ENCODE measurements around the gene DCN. TPM values are rescaled to one million over a fixed set of nuclear protein-coding genes. Genes with fewer than 3 reads are reported as not detected.
A peak's percentile ranks its signal among the peaks of the same experiment; 100 is the strongest.

DCN gene
- total RNA-seq, 1 donor from 2014 or later, result 32.6 TPM

DNA sequence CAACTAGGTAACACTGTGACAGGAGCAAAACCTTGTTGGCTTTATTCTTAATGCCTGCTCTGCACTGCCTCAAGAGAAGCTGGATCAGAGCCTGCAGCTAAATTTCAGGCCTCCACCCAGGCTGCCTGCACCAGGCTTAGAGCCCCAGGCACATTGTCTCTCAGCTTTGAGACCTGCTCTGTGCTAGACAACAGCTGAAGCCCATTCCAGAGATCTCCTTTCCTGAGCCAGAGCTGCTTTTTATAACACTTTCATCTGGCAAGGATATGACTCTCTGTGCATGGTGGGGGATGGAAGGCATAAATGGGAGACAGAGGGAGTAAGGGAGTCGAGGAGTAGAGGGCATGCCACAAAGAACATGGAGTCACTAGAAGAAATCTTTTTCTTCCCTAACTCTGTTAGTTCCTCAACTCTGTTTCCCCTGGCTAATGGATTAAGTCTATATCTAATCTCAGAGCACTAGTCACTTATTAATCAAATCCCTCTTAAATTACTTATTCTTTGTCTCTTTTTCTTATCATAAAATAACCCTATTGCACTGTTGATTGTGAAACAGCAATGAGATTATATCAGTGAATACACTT lies 44.2 kb downstream of the DCN start:
- no peaks in the 10 kb centered on the region for H3K36me3 ChIP-seq (ENCODE audit: control insufficient read depth, insufficient read depth, low read length)

DNA sequence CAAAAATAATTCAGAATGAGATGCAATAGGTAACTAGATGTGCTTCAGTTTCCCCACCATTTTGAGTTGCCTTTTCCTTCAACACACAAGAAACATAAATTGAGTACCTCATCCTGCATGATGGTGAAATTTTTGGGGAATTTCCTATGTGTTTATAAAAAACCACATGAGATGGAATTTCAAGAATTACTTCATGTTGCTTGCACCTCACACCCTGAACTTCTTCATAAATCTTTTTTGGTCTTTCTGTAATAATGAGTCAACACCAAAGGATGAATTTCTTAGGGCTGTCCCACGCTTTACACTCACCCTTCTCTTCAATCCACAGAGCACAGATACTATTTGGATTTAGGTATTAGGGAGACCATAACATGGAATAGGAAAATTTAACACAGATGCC lies 48.7 kb downstream of the DCN start:
- H3K36me3 ChIP-seq (ENCODE audit: control insufficient read depth, insufficient read depth, low read length), result no peaks in the 10 kb centered on the region
- DNase-seq (ENCODE audit: low read depth), result no peak
- no peak for FAIRE-seq

More for the DNA sequence above, 44.2 kb downstream of the DCN start:
- DNase-seq (ENCODE audit: low read depth) (no peak), FAIRE-seq (no peak)
- TF ChIP-seq, protein P1, sequence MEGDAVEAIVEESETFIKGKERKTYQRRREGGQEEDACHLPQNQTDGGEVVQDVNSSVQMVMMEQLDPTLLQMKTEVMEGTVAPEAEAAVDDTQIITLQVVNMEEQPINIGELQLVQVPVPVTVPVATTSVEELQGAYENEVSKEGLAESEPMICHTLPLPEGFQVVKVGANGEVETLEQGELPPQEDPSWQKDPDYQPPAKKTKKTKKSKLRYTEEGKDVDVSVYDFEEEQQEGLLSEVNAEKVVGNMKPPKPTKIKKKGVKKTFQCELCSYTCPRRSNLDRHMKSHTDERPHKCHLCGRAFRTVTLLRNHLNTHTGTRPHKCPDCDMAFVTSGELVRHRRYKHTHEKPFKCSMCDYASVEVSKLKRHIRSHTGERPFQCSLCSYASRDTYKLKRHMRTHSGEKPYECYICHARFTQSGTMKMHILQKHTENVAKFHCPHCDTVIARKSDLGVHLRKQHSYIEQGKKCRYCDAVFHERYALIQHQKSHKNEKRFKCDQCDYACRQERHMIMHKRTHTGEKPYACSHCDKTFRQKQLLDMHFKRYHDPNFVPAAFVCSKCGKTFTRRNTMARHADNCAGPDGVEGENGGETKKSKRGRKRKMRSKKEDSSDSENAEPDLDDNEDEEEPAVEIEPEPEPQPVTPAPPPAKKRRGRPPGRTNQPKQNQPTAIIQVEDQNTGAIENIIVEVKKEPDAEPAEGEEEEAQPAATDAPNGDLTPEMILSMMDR (IDR thresholded peaks at IDR 0.05; ENCODE audit: insufficient read depth, low read length, severe bottlenecking), result no peak
- Histone ChIP-seq H3K4me3 (ENCODE audit: low read depth, low read length) (no peak overlapping the region), H3K27me3 (ENCODE audit: control insufficient read depth, insufficient read depth, low read length) (no peaks in the 10 kb centered on the region)

DNA sequence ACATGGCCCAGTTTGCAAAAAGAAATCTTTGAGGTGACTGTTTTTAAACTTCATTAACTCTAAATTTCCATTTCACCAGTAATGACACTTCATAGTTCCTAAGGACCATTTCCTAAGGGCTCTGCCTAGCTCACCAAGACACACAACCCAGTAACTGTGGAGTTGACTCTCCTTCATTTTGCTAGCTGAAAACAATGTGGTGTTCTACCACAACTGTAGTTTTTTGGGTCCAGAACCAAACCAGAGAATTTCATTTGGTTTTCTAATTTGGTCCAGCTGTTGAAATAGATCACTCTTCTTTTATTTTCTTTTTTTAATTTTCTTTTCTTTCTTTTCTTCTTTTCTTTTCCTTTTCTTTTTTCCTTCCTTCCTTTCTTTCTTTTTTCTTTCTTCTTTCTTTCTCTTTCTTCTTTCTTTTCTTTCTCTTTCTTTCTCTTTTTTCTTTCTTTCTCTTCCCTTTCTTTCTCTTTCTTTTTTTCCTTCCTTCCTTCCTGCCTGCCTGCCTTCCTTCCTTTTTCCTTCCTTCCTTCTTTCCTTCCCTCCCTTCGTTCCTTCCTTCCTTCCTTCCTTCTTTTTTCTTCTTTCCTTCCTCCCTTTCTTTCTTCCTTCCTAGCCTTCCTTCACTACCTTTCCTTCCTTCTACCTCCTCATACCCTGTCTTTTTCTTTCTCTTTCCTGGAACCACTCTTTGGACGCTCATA lies 52.8 kb downstream of the DCN start:
- H3K4me3 ChIP-seq (ENCODE audit: low read depth, low read length), result no peak overlapping the region
- TF ChIP-seq, protein P1 (IDR thresholded peaks at IDR 0.05; ENCODE audit: insufficient read depth, low read length, severe bottlenecking), result no peak
- H3K36me3 ChIP-seq (ENCODE audit: control insufficient read depth, insufficient read depth, low read length), result no peaks in the 10 kb centered on the region
- FAIRE-seq, result no peak
- H3K27me3 ChIP-seq (ENCODE audit: control insufficient read depth, insufficient read depth, low read length), result no peaks in the 10 kb centered on the region
- no peak for DNase-seq (ENCODE audit: low read depth)

More for the DNA sequence above, 48.7 kb downstream of the DCN start:
- Histone ChIP-seq H3K4me3 (ENCODE audit: low read depth, low read length) (no peak overlapping the region), H3K27me3 (ENCODE audit: control insufficient read depth, insufficient read depth, low read length) (no peaks in the 10 kb centered on the region)
- TF ChIP-seq, protein P1 (IDR thresholded peaks at IDR 0.05; ENCODE audit: insufficient read depth, low read length, severe bottlenecking), result no peak

DNA sequence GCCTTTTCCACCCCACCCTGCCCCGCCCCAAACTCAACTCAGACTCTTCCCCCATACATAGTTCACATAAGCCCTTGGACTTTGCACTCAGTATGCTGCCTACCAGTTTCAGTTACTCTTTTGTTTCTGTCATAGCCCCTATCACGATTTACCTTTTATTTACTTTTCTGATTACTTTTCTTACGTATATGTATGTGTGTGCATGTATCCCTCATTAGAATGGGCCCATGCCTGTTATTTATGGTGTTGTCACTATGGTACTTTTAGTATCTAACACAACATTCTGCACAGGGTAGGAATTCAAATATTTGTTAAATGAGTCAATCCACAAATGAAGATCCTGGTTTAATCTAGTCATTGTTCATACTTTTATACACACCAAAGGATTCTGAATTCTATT lies 54.9 kb downstream of the DCN start:
- DNase-seq (ENCODE audit: low read depth), result peak; percentile 57
- Histone ChIP-seq H3K4me3 (ENCODE audit: low read depth, low read length) (no peak overlapping the region), H3K27me3 (ENCODE audit: control insufficient read depth, insufficient read depth, low read length) (no peaks in the 10 kb centered on the region), H3K36me3 (ENCODE audit: control insufficient read depth, insufficient read depth, low read length) (no peaks in the 10 kb centered on the region)
- no peak for FAIRE-seq
- TF ChIP-seq, protein P1 (IDR thresholded peaks at IDR 0.05; ENCODE audit: insufficient read depth, low read length, severe bottlenecking), result no peak

DNA sequence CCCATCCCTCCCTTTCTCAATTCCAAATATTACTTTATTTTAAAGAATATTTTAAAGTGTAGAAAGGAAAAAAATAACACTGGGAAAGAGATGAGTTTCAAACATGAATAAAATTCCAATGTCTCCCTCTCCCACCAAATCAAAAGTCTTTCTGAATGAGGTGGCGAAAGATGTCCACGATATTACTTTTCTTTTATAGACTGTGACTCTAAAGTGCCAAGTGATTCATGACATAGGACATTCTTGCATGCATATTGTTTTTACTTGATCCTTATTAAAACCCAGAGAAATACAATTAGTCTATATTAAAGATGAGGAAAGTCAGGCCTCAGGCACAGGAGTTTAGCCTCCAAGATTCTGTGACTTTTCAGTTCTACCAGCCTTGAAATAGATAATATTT lies 55.3 kb downstream of the DCN start:
- no peak overlapping the region for H3K4me3 ChIP-seq (ENCODE audit: low read depth, low read length)
- no peaks in the 10 kb centered on the region for H3K36me3 ChIP-seq (ENCODE audit: control insufficient read depth, insufficient read depth, low read length)
- TF ChIP-seq, protein P1 (IDR thresholded peaks at IDR 0.05; ENCODE audit: insufficient read depth, low read length, severe bottlenecking), result no peak
- H3K27me3 ChIP-seq (ENCODE audit: control insufficient read depth, insufficient read depth, low read length), result no peaks in the 10 kb centered on the region
- FAIRE-seq (no peak), DNase-seq (ENCODE audit: low read depth) (no peak)
